ES-I3 (cell line): ENCODE measurements around the gene FNDC3A.
"Not testable (repeated sequence)": the region's sequence is repeated elsewhere in the genome, so short reads cannot be mapped to it uniquely, and the experiment has no call there.

Experiments
- H3K36me3 ChIP-seq: 2 replicates; pipeline ENCODE4 v1.6.1; 2013; ENCODE audit warnings: mild to moderate bottlenecking, low read length, control low read depth, moderate library complexity; ENCODE audit not compliant: insufficient read depth
- H3K4me1 ChIP-seq: 2 replicates; pipeline ENCODE4 v1.6.1; 2013; ENCODE audit warnings: mild to moderate bottlenecking, control low read depth, low read length; ENCODE audit not compliant: insufficient read depth
- H3K9ac ChIP-seq: 2 replicates; pipeline ENCODE4 v1.6.1; 2013; ENCODE audit warnings: low read depth, mild to moderate bottlenecking, low read length, moderate library complexity
- H3K9me3 ChIP-seq: 2 replicates; pipeline ENCODE4 v1.6.1; 2013; ENCODE audit warnings: mild to moderate bottlenecking, low read length, moderate library complexity; ENCODE audit not compliant: control insufficient read depth, insufficient read depth

Gene FNDC3A

GRCh38 chr13:49064476-49064875 is 88.8 kb downstream of the FNDC3A start:
- Histone ChIP-seq H3K9me3 (no peaks in the 10 kb centered on the region), H3K4me1 (no peaks in the 10 kb centered on the region; the same call in 1 of the 2 replicates), H3K36me3 (no peaks in the 10 kb centered on the region), H3K9ac (no peak overlapping the region)

- Histone ChIP-seq H3K4me1 (no peaks in the 10 kb centered on the region; the same call in 1 of the 2 replicates), H3K9ac (no peak overlapping the region), H3K36me3 (no peaks in the 10 kb centered on the region), H3K9me3 (no peaks in the 10 kb centered on the region)
Observed at GRCh38 chr13:49066856-49067255, 91.1 kb downstream of the FNDC3A start.

GRCh38 chr13:49068498-49068897 is 92.8 kb downstream of the FNDC3A start:
- not testable (repeated sequence) for H3K9me3 ChIP-seq, H3K4me1 ChIP-seq, H3K9ac ChIP-seq, H3K36me3 ChIP-seq

- not testable (repeated sequence) for H3K9ac ChIP-seq, H3K4me1 ChIP-seq, H3K36me3 ChIP-seq, H3K9me3 ChIP-seq
Observed at GRCh38 chr13:49070021-49070420, 94.3 kb downstream of the FNDC3A start.

GRCh38 chr13:49071341-49071937 is 95.7 kb downstream of the FNDC3A start:
- Histone ChIP-seq H3K9me3 (no peaks in the 10 kb centered on the region), H3K9ac (no peak overlapping the region), H3K4me1 (no peaks in the 10 kb centered on the region), H3K36me3 (no peaks in the 10 kb centered on the region)

GRCh38 chr13:49082653-49083536 is 107.2 kb downstream of the FNDC3A start:
- Histone ChIP-seq H3K36me3 (no peaks in the 10 kb centered on the region), H3K9ac (no peak overlapping the region)

GRCh38 chr13:49084961-49085360 is 109.2 kb downstream of the FNDC3A start:
- Histone ChIP-seq H3K9ac (no peak overlapping the region), H3K4me1 (no peaks in the 10 kb centered on the region; the same call in 1 of the 2 replicates), H3K36me3 (no peaks in the 10 kb centered on the region), H3K9me3 (no peaks in the 10 kb centered on the region)

More at GRCh38 chr13:49082653-49083536, 107.2 kb downstream of the FNDC3A start:
- Histone ChIP-seq H3K9me3 (no peaks in the 10 kb centered on the region), H3K4me1 (no peaks in the 10 kb centered on the region; the same call in 1 of the 2 replicates)

GRCh38 chr13:49086722-49087121 is 111.0 kb downstream of the FNDC3A start:
- no peaks in the 10 kb centered on the region for H3K9me3 ChIP-seq
- no peak overlapping the region for H3K9ac ChIP-seq
- no peaks in the 10 kb centered on the region for H3K36me3 ChIP-seq
- H3K4me1 ChIP-seq = no peaks in the 10 kb centered on the region; the same call in 1 of the 2 replicates

- H3K9me3 ChIP-seq = no peaks in the 10 kb centered on the region
- H3K4me1 ChIP-seq = no peaks in the 10 kb centered on the region
Observed at GRCh38 chr13:49093376-49093775, 117.7 kb downstream of the FNDC3A start.

GRCh38 chr13:49097374-49097773 is 121.7 kb downstream of the FNDC3A start:
- H3K9me3 ChIP-seq = no peaks in the 10 kb centered on the region
- H3K4me1 ChIP-seq = no peaks in the 10 kb centered on the region
- H3K36me3 ChIP-seq = no peaks in the 10 kb centered on the region
- no peak overlapping the region for H3K9ac ChIP-seq

More at GRCh38 chr13:49093376-49093775, 117.7 kb downstream of the FNDC3A start:
- Histone ChIP-seq H3K9ac (no peak overlapping the region), H3K36me3 (no peaks in the 10 kb centered on the region)

- Histone ChIP-seq H3K36me3 (no peaks in the 10 kb centered on the region), H3K9me3 (no peaks in the 10 kb centered on the region), H3K4me1 (no peaks in the 10 kb centered on the region), H3K9ac (no peak overlapping the region)
Observed at GRCh38 chr13:49098198-49098597, 122.5 kb downstream of the FNDC3A start.

- Histone ChIP-seq H3K9me3 (no peaks in the 10 kb centered on the region), H3K36me3 (no peaks in the 10 kb centered on the region), H3K9ac (no peak overlapping the region), H3K4me1 (no peaks in the 10 kb centered on the region)
Observed at GRCh38 chr13:49098771-49099512, 123.2 kb downstream of the FNDC3A start.

- H3K4me1 ChIP-seq = no peaks in the 10 kb centered on the region
- no peaks in the 10 kb centered on the region for H3K36me3 ChIP-seq
- H3K9me3 ChIP-seq = no peaks in the 10 kb centered on the region
- no peak overlapping the region for H3K9ac ChIP-seq
Observed at GRCh38 chr13:49099513-49099877, 123.8 kb downstream of the FNDC3A start.

- no peaks in the 10 kb centered on the region for H3K4me1 ChIP-seq
- no peaks in the 10 kb centered on the region for H3K36me3 ChIP-seq
- H3K9me3 ChIP-seq = no peaks in the 10 kb centered on the region
- H3K9ac ChIP-seq = no peak overlapping the region
Observed at GRCh38 chr13:49100637-49101570, 125.2 kb downstream of the FNDC3A start.
